T-helper 1 cell treated with Interleukin-12 subunit alpha and Interleukin-12 subunit beta and Interleukin-4 antibody, amounts not matched to agents 30 μg/mL and 1 μg/mL, for 36 hours (primary cell): ENCODE data around the gene ABTB2.

Source experiments
- H3K27ac Mint-ChIP-seq: one replicate; pipeline ENCODE4 v1.8.0; 2021; ENCODE audit warnings: mild to moderate bottlenecking, mixed read lengths
- H3K27me3 Mint-ChIP-seq: one replicate; pipeline ENCODE4 v1.8.0; 2021; ENCODE audit warnings: low read depth, mixed read lengths
- H3K36me3 Mint-ChIP-seq: one replicate; pipeline ENCODE4 v1.8.0; 2021; ENCODE audit warnings: low read depth, mixed read lengths
- H3K4me1 Mint-ChIP-seq: one replicate; pipeline ENCODE4 v1.8.0; 2021; ENCODE audit warnings: low read depth, mixed read lengths
- H3K4me3 Mint-ChIP-seq: one replicate; pipeline ENCODE4 v1.8.0; 2021; ENCODE audit warnings: mild to moderate bottlenecking, moderate library complexity, mixed read lengths
- H3K9me3 Mint-ChIP-seq: one replicate; pipeline ENCODE4 v1.8.0; 2021; ENCODE audit warnings: mixed read lengths

ABTB2 gene

DNA sequence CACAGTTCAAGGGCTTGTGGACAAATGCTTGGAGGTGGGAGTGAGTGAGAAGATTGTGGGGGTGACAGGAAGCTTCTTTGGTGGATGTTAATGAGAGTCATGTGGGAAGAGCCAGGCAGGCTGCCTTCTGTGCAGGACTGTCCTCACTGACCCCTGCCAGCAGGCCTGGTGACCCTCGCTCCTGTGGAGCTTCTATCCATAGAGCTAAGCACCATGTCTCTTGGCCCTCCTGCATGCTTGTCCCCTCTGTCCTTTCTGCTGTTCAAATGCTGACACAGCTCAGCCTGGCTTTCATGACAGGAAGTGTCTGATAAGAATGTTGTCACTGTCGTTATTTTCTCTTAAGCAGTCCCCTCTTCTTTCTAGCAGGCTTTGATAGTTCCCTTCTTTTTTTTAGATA is 214.8 kb downstream of the ABTB2 start:
- H3K27me3 Mint-ChIP-seq: no peaks in the 10 kb centered on the region
- peak overlapping the region; percentile 17 for H3K27ac Mint-ChIP-seq
- no peaks in the 10 kb centered on the region for H3K4me1 Mint-ChIP-seq
- peaks cover 40% of the 10 kb centered on the region for H3K36me3 Mint-ChIP-seq
- H3K9me3 Mint-ChIP-seq: no peaks in the 10 kb centered on the region
- H3K4me3 Mint-ChIP-seq: no peak overlapping the region

DNA sequence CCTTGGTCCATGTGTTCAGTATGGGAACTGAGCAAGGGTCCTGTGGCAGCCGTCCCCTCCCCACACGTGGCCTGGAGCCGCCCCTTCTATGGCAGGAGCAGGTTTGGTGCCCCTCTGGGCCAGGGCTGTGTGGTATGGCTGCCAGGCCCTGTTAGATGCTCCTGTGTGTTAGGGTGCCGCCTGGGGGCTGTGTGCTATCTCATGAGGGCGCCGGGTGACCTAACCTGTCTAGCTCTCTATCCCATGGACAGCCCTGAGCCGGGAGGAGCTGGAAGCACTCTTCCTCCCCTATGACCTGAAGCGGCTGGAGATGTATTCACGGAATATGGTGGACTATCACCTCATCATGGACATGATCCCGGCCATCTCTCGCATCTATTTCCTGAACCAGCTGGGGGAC is 217.7 kb downstream of the ABTB2 start:
- Mint-ChIP-seq H3K36me3 (peaks cover 37% of the 10 kb centered on the region), H3K27me3 (no peaks in the 10 kb centered on the region), H3K4me3 (no peak overlapping the region), H3K4me1 (no peaks in the 10 kb centered on the region), H3K27ac (no peak overlapping the region), H3K9me3 (no peaks in the 10 kb centered on the region)

DNA sequence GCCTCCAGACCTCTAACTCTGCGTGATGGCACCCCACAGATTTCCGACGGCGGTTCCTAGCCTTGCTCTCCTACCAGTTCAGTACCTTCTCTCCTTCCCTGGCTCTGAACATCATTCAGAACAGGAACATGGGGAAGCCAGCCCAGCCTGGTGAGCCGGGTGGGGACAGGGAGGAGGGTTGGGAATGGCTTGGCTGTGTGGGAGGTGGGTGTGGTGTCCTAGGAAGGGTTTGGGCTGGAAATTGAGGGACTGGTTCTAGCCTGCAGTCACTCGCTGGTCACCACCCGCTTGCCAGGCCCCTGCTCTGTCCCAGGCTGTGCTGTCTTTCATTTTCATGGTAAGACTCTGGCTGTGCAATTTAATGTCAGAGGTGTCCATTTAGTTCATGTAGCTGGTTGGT is 218.5 kb downstream of the ABTB2 start:
- Mint-ChIP-seq H3K27ac (no peak overlapping the region), H3K4me3 (no peak overlapping the region), H3K36me3 (peaks cover 37% of the 10 kb centered on the region)

DNA sequence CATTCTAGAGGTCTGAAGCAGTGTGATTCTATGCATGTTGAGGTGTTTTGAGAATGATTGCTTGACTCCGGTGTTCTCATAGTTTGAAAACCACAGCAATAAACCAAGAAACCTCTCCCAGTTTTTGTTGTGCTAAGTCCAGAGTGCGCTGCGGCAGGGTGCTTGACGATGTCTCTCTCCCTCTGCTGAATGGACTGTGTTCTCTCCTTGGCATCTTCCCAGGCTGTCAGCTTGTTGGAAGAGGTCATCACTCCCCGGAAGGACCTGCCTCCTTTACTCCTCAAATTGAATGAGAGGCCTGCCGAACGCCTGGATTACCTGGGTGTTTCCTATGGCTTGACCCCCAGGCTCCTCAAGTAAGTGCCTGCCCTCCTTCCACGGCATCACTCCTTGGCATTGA is 221.4 kb downstream of the ABTB2 start:
- H3K36me3 Mint-ChIP-seq: peaks cover 42% of the 10 kb centered on the region
- H3K4me3 Mint-ChIP-seq: no peak overlapping the region
- no peaks in the 10 kb centered on the region for H3K9me3 Mint-ChIP-seq
- no peaks in the 10 kb centered on the region for H3K27me3 Mint-ChIP-seq
- H3K27ac Mint-ChIP-seq: no peak overlapping the region
- no peaks in the 10 kb centered on the region for H3K4me1 Mint-ChIP-seq

More for the DNA sequence above, 218.5 kb downstream of the ABTB2 start:
- no peaks in the 10 kb centered on the region for H3K9me3 Mint-ChIP-seq
- H3K4me1 Mint-ChIP-seq: no peaks in the 10 kb centered on the region
- no peaks in the 10 kb centered on the region for H3K27me3 Mint-ChIP-seq

DNA sequence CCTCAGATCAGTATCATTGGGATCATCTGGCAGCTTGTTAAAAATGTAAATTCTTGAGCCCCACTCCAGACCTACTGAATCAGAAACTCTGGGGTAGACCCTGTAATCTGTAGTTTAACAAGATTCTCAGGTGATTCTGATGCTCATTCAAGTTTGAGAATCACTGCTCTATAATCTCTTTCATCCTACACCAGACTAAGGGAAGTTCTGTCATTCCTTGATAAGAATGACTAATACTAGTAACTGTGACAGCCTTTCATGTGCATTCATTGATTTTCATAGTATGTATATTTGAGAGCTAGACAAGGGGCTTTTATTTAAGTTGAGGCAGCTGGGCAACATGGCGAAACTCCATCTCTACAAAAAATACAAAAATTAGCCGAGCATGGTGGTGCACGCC is 222.4 kb downstream of the ABTB2 start:
- H3K27ac Mint-ChIP-seq: no peak overlapping the region
- H3K4me3 Mint-ChIP-seq: no peak overlapping the region
- H3K27me3 Mint-ChIP-seq: no peaks in the 10 kb centered on the region
- H3K36me3 Mint-ChIP-seq: peaks cover 43% of the 10 kb centered on the region
- no peaks in the 10 kb centered on the region for H3K4me1 Mint-ChIP-seq
- H3K9me3 Mint-ChIP-seq: no peaks in the 10 kb centered on the region

DNA sequence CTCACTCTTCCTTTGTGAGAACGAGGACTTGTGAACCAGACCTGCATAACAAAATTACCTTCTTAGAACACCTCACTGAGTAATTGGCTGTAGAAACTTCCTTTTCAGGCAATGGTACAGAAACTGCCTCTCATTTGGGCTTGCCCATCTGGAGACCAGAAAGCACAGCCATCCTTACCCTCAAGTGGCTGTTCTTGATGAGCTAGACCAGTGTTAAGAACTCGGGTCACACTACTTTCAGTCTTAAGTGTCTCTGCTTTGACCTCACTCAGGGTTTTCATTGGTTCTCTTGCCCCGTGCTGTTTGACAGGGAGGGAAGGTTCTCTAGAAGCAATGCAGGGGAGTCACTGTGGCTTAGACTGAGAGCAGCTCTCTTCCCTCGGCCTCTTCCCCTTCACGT is 223.0 kb downstream of the ABTB2 start:
- H3K4me3 Mint-ChIP-seq: no peak overlapping the region
- H3K27me3 Mint-ChIP-seq: no peaks in the 10 kb centered on the region
- H3K27ac Mint-ChIP-seq: no peak overlapping the region
- H3K36me3 Mint-ChIP-seq: peaks cover 43% of the 10 kb centered on the region
- no peaks in the 10 kb centered on the region for H3K4me1 Mint-ChIP-seq
- no peaks in the 10 kb centered on the region for H3K9me3 Mint-ChIP-seq

DNA sequence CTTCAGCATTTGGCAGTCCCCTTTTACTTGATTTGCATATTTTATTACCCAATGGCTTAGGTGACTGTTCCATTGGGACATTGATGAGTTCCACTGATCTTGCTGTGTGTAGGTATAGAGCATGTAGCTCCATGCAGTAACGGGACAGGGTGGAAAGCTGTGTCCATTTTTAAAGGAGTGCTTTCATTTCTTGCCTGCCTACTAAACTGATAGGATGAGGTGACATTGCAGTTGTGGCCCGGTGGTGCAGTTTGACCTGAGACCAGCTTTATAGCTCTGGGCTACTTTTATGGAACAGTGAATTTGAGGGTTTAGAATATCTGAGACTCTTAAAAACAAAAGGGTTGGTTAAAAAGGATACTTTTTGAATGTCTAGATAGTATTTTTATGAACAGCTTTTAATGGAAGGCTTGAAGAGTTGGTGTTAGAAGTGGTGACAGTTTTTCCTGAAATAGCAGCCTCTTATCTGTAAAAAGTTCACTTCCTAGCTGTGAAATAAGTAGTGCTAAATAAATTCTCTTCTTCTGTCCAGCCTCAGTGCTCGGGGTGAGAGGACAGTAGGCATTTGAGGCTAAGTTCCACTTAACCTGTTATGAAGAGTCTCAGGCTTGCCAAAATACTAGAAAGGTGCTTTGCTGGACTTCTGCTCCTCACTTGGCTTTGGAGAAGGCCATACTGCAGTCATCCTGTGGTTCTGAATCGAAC is 225.4 kb downstream of the ABTB2 start:
- no peaks in the 10 kb centered on the region for H3K27me3 Mint-ChIP-seq
- H3K4me3 Mint-ChIP-seq: no peak overlapping the region
- no peaks in the 10 kb centered on the region for H3K4me1 Mint-ChIP-seq
- H3K9me3 Mint-ChIP-seq: no peaks in the 10 kb centered on the region
- no peak overlapping the region for H3K27ac Mint-ChIP-seq
- peaks cover 40% of the 10 kb centered on the region for H3K36me3 Mint-ChIP-seq

DNA sequence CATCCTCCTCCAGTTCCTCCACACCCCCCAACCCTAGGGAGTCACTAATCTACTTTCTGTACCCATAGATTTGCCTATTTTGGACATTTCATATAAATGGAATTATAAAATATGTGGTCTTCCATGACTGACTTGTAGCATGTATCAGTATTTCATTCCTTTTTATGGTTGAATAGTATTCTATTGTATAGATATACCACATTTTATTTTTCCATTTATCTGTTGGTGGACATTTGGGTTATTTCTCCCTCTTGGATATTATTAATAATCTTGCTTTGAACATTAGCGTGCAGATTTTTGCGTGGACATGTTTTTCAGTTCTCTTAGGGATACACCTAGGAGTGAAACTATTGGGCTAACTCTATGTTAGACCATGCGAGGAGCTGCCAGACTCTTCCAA is 229.0 kb downstream of the ABTB2 start:
- Mint-ChIP-seq H3K4me3 (no peak overlapping the region), H3K36me3 (peaks cover 41% of the 10 kb centered on the region), H3K27me3 (no peaks in the 10 kb centered on the region), H3K9me3 (no peaks in the 10 kb centered on the region), H3K4me1 (no peaks in the 10 kb centered on the region), H3K27ac (no peak overlapping the region)

DNA sequence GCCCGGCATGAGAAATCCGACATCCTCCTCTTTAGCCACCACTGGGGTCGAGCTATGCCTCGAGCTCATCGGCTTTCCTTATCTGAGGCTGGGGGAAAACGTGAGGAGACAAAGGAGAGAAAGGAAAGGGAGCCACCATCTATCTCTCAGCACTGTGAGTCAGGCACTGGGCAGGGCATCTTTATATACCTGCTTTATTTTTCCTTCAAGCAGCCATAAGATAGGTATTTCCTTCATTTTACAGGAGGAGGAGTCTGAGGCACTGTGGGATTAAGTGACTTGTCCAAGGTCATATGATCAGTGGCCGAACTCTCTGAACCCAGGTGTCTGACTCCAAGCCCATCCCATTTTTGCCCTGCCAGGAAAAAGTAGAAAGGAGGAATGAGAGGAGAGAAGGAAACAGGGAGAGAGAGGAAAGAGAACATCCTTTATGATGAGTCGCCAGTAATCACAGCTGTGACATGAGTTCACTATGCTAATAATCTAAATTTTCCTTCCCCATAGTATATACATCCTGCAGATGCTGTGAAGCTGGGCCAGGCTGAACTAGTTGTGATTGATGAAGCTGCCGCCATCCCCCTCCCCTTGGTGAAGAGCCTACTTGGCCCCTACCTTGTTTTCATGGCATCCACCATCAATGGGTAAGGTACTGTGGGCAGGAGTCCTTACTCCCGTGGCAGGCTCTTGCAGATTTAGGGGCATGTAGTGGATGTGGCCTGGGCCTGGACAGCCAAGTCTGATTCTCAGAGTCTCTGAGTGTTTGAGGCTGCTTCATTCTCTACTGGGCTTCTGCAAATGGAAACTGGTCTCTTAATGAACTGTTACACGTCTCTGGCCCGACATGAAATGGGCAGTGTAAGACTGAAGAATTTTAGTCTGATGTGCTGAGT is 230.6 kb downstream of the ABTB2 start:
- Mint-ChIP-seq H3K9me3 (no peaks in the 10 kb centered on the region), H3K4me1 (no peaks in the 10 kb centered on the region), H3K4me3 (no peak overlapping the region), H3K27ac (no peak overlapping the region), H3K36me3 (peaks cover 42% of the 10 kb centered on the region), H3K27me3 (no peaks in the 10 kb centered on the region)

DNA sequence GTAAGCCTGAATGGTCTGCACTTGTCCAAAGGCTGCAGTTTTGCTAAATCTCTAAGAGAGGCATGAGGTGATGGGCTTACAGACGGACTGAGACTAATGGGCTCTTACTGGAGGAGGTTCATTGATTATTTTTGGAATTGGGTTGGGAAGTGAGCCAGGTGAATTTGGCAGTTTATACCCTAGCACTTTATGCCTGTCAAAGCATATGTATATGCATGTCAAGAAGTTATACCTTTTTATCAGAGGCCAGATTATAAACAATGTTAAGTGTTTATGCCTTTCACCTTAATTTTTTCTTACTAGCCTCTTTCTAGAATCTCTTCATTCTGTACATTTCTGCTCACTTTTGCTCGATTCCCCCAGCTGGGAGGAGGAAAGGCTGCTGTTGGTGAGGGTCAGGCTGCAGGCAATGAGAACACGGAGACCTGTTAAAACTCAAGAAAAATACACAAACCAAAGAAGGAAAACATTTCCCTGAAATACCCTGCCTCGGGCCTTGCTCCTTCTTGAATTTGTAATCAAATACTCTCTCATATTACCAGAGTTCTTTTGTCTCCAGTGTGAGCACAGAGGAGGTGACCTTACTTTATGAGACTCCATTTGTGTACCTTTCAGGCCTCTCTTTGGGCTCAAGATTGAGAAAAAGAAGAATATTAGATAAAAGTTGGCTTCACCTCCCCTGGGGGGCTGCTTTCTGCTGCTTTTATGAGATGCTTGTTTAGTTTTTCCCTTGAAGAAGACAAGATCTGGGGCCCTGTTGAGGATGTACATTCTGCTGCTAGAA is 232.7 kb downstream of the ABTB2 start:
- Mint-ChIP-seq H3K9me3 (no peaks in the 10 kb centered on the region), H3K36me3 (peaks cover 46% of the 10 kb centered on the region), H3K4me3 (no peak overlapping the region), H3K27me3 (no peaks in the 10 kb centered on the region), H3K27ac (no peak overlapping the region), H3K4me1 (no peaks in the 10 kb centered on the region)

DNA sequence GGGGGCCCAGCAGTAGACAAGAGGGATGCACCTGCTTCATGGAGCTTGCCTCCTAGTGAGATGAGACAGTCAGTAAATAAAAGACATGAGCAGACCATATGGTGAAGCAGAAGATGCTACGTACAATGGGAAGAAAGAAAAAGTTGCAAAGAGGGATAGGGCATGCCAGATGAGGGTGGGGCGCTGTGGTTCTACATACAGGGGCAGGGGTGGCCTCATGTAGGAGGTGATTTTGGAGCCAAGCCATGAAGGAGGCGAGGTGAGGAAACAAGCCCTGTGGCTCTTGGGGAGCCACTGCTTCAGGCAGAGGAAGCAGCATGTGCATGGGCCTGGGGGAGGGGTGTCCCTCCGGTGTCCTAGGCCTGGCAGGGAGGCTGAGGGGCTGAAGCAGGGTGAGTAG is 237.2 kb downstream of the ABTB2 start:
- no peak overlapping the region for H3K4me3 Mint-ChIP-seq
- no peaks in the 10 kb centered on the region for H3K9me3 Mint-ChIP-seq
- peaks cover 52% of the 10 kb centered on the region for H3K36me3 Mint-ChIP-seq
- no peaks in the 10 kb centered on the region for H3K4me1 Mint-ChIP-seq
- no peak overlapping the region for H3K27ac Mint-ChIP-seq
- no peaks in the 10 kb centered on the region for H3K27me3 Mint-ChIP-seq

DNA sequence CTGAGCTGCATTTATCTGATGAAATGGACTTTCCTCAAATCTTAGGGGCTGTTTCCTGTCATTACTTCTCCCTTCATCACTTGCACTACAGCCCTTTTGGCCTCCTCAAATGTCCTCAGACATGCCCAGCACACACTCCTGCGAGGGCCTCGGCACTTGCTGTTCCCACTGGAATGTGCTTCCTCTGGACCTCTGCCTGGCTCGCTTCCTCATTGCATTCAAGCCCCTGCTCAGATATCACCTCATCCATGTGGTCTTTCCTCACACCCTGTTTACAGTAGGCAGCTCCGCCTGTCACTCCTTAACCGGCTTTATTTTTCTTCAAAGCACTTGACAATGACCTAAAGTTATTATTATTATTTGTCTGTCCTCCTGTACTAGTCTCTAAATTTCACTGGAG is 243.3 kb downstream of the ABTB2 start:
- H3K36me3 Mint-ChIP-seq: peaks cover 50% of the 10 kb centered on the region
- no peak overlapping the region for H3K27ac Mint-ChIP-seq

DNA sequence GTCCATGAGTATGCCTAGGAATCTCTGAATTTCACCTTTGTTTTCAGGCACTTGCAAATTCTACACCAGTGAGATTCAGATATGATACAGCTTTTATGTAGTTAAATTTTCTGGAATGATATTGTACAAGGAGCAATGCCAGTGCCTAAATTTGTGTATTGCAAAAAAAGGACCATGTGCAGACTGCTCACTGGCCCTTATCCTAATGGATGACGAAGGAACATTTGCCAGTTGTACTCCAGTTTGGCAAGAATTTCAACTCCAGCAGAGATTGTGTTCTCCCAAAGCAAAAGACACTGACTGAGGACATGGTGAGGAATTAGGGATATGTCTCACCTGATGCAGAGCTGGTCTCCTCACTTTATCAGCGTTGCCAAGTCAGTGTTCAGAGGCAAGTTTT is 243.8 kb downstream of the ABTB2 start:
- no peaks in the 10 kb centered on the region for H3K9me3 Mint-ChIP-seq
- H3K27me3 Mint-ChIP-seq: no peaks in the 10 kb centered on the region
- H3K36me3 Mint-ChIP-seq: peaks cover 54% of the 10 kb centered on the region
- H3K4me3 Mint-ChIP-seq: no peak overlapping the region
- peaks cover 10% of the 10 kb centered on the region for H3K4me1 Mint-ChIP-seq
- H3K27ac Mint-ChIP-seq: no peak overlapping the region

More for the DNA sequence above, 243.3 kb downstream of the ABTB2 start:
- Mint-ChIP-seq H3K27me3 (no peaks in the 10 kb centered on the region), H3K4me3 (no peak overlapping the region), H3K9me3 (no peaks in the 10 kb centered on the region), H3K4me1 (peaks cover 5% of the 10 kb centered on the region)

DNA sequence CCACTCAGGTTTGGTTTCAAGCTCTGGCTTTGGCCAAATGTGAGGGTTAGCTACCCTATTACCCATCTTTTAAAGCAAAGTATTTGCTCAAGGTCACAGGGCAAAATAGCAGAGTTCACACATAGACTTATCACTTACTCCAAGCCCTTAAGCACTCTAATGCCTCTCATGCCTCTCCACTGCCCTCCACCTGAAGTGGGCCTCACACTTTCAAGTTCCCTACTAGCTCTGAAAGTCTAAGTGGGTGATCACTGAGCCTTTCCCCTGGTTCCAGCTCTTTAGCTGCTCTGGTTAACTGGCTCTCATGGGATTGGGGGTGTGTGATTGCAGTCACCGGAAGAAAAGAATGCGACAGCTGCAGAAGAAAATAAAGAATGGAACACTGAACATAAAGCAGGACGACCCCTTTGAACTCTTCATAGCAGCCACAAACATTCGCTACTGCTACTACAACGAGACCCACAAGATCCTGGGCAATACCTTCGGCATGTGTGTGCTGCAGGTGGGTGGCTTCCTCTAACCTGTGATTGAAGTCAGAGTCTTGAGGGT is 246.0 kb downstream of the ABTB2 start:
- peaks cover 20% of the 10 kb centered on the region for H3K4me1 Mint-ChIP-seq
- peaks cover 56% of the 10 kb centered on the region for H3K36me3 Mint-ChIP-seq
- H3K27me3 Mint-ChIP-seq: no peaks in the 10 kb centered on the region
- no peaks in the 10 kb centered on the region for H3K9me3 Mint-ChIP-seq
- H3K4me3 Mint-ChIP-seq: no peak overlapping the region
- no peak overlapping the region for H3K27ac Mint-ChIP-seq
